BJ (cell line): ENCODE measurements around the gene PPP1R10. TPM values are rescaled to one million over a fixed set of nuclear protein-coding genes. Genes with fewer than 3 reads are reported as not detected.
"Not testable (repeated sequence)": the region's sequence is repeated elsewhere in the genome, so short reads cannot be mapped to it uniquely, and the experiment has no call there.

Experiments
- CTCF ChIA-PET: fragments of 350-600 bp; formaldehyde crosslinking; extraction: SDS; loops from one replicate; lab custom pipeline; 2021; ENCODE audit warnings: antibody characterized with exemption, inconsistent platforms; lab: Yijun Ruan, JAX
- POLR2A ChIA-PET: fragments of 300-600 bp; sonication (Branson Sonifier 250); formaldehyde crosslinking; extraction: SDS; loops from one replicate; lab custom pipeline; 2021; ENCODE audit warnings: antibody characterized with exemption; lab: Charles Lee
- DNase-seq: peaks from one replicate; pipeline ENCODE4 v3.0.0-alpha.2; 2011; ENCODE audit warnings: low read depth
- H3K27me3 ChIP-seq: 2 replicates; pipeline ENCODE4 v1.6.0; 2011; ENCODE audit warnings: low read length; ENCODE audit not compliant: control insufficient read depth, insufficient read depth
- H3K36me3 ChIP-seq: 2 replicates; pipeline ENCODE4 v1.5.1; 2011; ENCODE audit warnings: low read length; ENCODE audit not compliant: control insufficient read depth, insufficient read depth
- H3K4me3 ChIP-seq: 2 replicates; pipeline ENCODE4 v1.5.1; 2011; ENCODE audit warnings: low read depth, mild to moderate bottlenecking, control low read depth, low read length
- CTCF ChIP-seq: IDR thresholded peaks from 2 replicates; pipeline ENCODE4 v1.5.1; 2011; ENCODE audit warnings: low read depth, mild to moderate bottlenecking, control low read depth, inconsistent platforms, low read length, moderate library complexity; ENCODE audit not compliant: insufficient read depth
- polyA plus RNA-seq: library from polyadenylated mRNA; depleted of rRNA; stranded (reverse); fragments of >200 nt; gene quantifications from 2 replicates; pipeline ENCODE4 v1.2.3, GENCODE V29; 2011

PPP1R10 gene
- polyA plus RNA-seq, 1 experiment = 32.2 TPM

DNA sequence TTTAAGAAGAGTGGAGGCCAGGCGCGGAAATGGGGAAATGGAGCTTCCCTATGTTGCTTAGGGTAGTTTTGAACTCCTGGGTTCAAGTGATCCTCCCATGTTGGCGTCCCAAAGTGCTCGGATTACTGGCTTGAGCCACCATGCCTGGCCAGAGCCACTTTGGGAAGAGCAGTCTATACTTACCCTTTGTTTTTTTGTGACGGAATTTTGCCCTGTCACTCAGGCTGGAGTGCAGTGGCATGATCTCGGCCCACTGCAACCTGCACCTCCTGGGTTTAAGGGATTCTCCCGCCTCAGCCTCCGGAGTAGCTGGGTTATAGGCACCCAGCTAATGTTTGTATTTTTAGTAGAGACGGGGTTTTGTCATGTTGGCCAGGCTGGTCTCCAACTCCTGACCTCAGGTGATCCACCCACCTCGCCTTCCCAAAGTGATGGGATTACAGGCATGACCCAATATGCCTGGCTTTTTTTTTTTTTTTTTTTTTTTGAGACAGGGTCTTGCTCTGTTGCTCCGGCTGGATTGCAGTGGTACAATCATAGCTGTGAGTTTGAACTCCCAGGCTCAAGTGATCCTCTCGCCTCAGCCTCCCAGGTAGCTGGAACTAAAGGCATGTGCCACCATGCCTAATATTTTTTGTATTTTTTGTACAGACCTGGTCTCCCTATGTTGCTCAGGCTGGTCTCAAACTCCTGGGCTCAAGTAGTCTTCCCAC, 18.0 kb downstream of the PPP1R10 start:
- DNase-seq = no peak
- H3K4me3 ChIP-seq = no peak overlapping the region
- POLR2A ChIA-PET = interaction anchor here (0.7 kb wide), 1 partner anchor 150 kb away, joined by 27 read pairs; no protein-coding TSS in a partner anchor
- CTCF ChIA-PET = interaction anchor here (0.6 to 4.7 kb wide), 7 partner anchors 9 to 484 kb away, joined by 3 to 56 read pairs (median 3); partner anchors contain the start of gene MRPS18B
- no peaks in the 10 kb centered on the region for H3K27me3 ChIP-seq
- peaks cover 23% of the 10 kb centered on the region for H3K36me3 ChIP-seq
- no peak for TF ChIP-seq CTCF

DNA sequence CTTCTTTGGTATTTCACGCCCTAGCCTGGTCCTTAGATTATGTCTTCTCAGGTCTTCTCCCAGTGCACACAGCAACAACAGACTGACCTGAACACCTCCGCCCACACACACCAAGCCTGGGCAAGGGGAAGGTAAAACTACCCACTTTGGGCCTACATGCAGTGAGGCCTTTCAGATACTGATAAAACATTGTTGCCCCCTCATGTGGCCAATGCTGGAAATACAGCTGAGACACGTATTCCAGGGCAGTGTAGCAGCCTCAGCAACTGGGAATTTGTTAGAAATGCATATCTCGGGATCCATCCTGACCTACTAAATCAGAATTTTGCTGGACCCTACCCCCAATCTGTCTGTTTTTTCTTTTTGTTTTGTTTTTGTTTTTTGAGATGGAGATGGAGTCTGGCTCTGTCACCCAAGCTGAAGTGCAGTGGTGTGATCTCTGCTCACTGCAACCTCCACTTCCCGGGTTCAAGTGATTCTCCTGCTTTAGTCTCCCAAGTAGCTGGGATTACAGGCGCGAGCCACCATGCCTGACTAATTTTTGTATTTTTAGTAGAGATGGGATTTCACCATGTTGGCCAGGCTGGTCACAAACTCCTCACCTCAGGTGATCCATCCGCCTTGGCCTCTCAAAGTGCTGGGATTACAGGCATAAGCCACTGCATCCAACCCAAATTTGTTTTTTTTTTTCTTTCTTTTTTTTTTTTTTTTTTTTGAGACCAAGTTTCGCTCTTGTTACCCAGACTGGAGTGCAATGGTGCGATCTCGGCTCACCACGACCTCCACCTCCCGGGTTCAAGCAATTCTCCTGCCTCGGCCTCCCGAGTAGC, 19.5 kb downstream of the PPP1R10 start:
- DNase-seq, H3K27me3 ChIP-seq, H3K4me3 ChIP-seq, POLR2A ChIA-PET: not testable (repeated sequence)
- peak; percentile 82 for TF ChIP-seq CTCF
- CTCF ChIA-PET = interaction anchor here (0.6 to 4.7 kb wide), 18 partner anchors 9 to 486 kb away, joined by 3 to 56 read pairs (median 5); no protein-coding TSS in a partner anchor
- peaks cover 15% of the 10 kb centered on the region for H3K36me3 ChIP-seq

- TF ChIP-seq CTCF = no peak
- POLR2A ChIA-PET = no interaction called here
- CTCF ChIA-PET = interaction anchor here (0.8 to 2.8 kb wide), 5 partner anchors 17 to 110 kb away, joined by 3 to 7 read pairs (median 4); no protein-coding TSS in a partner anchor
- no peak for DNase-seq
- Histone ChIP-seq H3K27me3 (no peaks in the 10 kb centered on the region), H3K4me3 (no peak overlapping the region), H3K36me3 (peaks cover 17% of the 10 kb centered on the region)
Observed at GRCh38 chr6:30592287-30592686, 24.8 kb downstream of the PPP1R10 start.

GRCh38 chr6:30591008-30591407, 26.0 kb downstream of the PPP1R10 start:
- no peak for DNase-seq
- Histone ChIP-seq H3K36me3 (peaks cover 25% of the 10 kb centered on the region), H3K27me3 (no peaks in the 10 kb centered on the region), H3K4me3 (no peak overlapping the region)
- ChIA-PET POLR2A (no interaction called here), CTCF (interaction anchor here (0.7 to 1.5 kb wide), 7 partner anchors 10 to 119 kb away, joined by 3 to 4 read pairs (median 3); partner anchors contain the start of gene ABCF1)
- no peak for TF ChIP-seq CTCF

GRCh38 chr6:30590509-30590908, 26.5 kb downstream of the PPP1R10 start:
- Histone ChIP-seq H3K4me3 (no peak overlapping the region), H3K27me3 (no peaks in the 10 kb centered on the region), H3K36me3 (peaks cover 29% of the 10 kb centered on the region)
- CTCF ChIA-PET = interaction anchor here (0.8 to 1.5 kb wide), 6 partner anchors 8 to 119 kb away, joined by 3 to 4 read pairs (median 3); partner anchors contain the start of gene ABCF1
- no peak for DNase-seq
- POLR2A ChIA-PET = no interaction called here
- no peak for TF ChIP-seq CTCF
